Measurements from ENCODE around the gene ZBTB38. TPM values are rescaled to one million over a fixed set of nuclear protein-coding genes. Genes with fewer than 3 reads are reported as not detected.

Gene ZBTB38
- total RNA-seq, 1 donor from 2014 or later = 89.6 TPM

- H3K9me3 ChIP-seq = no peaks in the 10 kb centered on the region
- ATAC-seq = no peak
- no peak for DNase-seq
- H3K4me1 ChIP-seq = peaks cover 11% of the 10 kb centered on the region
- H3K27ac ChIP-seq = no peak overlapping the region
- peaks cover 13% of the 10 kb centered on the region for H3K36me3 ChIP-seq
- no peaks in the 10 kb centered on the region for H3K27me3 ChIP-seq (ENCODE audit: low read depth)
- no peak overlapping the region for H3K4me3 ChIP-seq
- no peak for TF ChIP-seq CTCF (IDR thresholded peaks at IDR 0.05)
- intact Hi-C loops (cut with DNase I) = no loop called here
Measured at GRCh38 chr3:141392416-141392815, 24.1 kb downstream of the ZBTB38 start.

- Histone ChIP-seq H3K4me3 (no peak overlapping the region), H3K27ac (peak overlapping the region; percentile 40), H3K9me3 (no peaks in the 10 kb centered on the region), H3K27me3 (ENCODE audit: low read depth) (no peaks in the 10 kb centered on the region), H3K36me3 (peaks cover 15% of the 10 kb centered on the region), H3K4me1 (peaks cover 11% of the 10 kb centered on the region)
- no peak for DNase-seq
- intact Hi-C loops (cut with DNase I) = no loop called here
- TF ChIP-seq CTCF (IDR thresholded peaks at IDR 0.05) = no peak
- ATAC-seq = peak in 1 of 2 donors; percentile 54
Measured at GRCh38 chr3:141392897-141393734, 24.8 kb downstream of the ZBTB38 start.

GRCh38 chr3:141393735-141394076 is 25.4 kb downstream of the ZBTB38 start:
- no peak for TF ChIP-seq CTCF (IDR thresholded peaks at IDR 0.05)
- H3K27me3 ChIP-seq (ENCODE audit: low read depth) = no peaks in the 10 kb centered on the region
- intact Hi-C loops (cut with DNase I) = no loop called here
- peak overlapping the region; percentile 40 for H3K27ac ChIP-seq
- peaks cover 15% of the 10 kb centered on the region for H3K36me3 ChIP-seq
- ATAC-seq = no peak
- no peak overlapping the region for H3K4me3 ChIP-seq
- H3K4me1 ChIP-seq = peaks cover 13% of the 10 kb centered on the region
- no peaks in the 10 kb centered on the region for H3K9me3 ChIP-seq
- DNase-seq = no peak

- Histone ChIP-seq H3K27ac (no peak overlapping the region), H3K27me3 (ENCODE audit: low read depth) (no peaks in the 10 kb centered on the region), H3K4me1 (peaks cover 21% of the 10 kb centered on the region), H3K4me3 (no peak overlapping the region), H3K36me3 (peaks cover 15% of the 10 kb centered on the region), H3K9me3 (no peaks in the 10 kb centered on the region)
- intact Hi-C loops (cut with DNase I) = no loop called here
- no peak for TF ChIP-seq CTCF (IDR thresholded peaks at IDR 0.05)
- ATAC-seq (no peak), DNase-seq (no peak)
Measured at GRCh38 chr3:141394560-141394959, 26.3 kb downstream of the ZBTB38 start.

- no peak for TF ChIP-seq CTCF (IDR thresholded peaks at IDR 0.05)
- H3K27me3 ChIP-seq (ENCODE audit: low read depth) = no peaks in the 10 kb centered on the region
- no peaks in the 10 kb centered on the region for H3K9me3 ChIP-seq
- DNase-seq (no peak), ATAC-seq (no peak)
- intact Hi-C loops (cut with DNase I) = no loop called here
- H3K36me3 ChIP-seq = peaks cover 15% of the 10 kb centered on the region
- H3K4me3 ChIP-seq = no peak overlapping the region
- H3K4me1 ChIP-seq = peaks cover 26% of the 10 kb centered on the region
- H3K27ac ChIP-seq = no peak overlapping the region
Measured at GRCh38 chr3:141395005-141395589, 26.8 kb downstream of the ZBTB38 start.
